GM13976 (cell line): ENCODE measurements around the gene NMUR1.

Experiments used
- DNase-seq: peaks from one replicate; pipeline ENCODE4 v3.0.0; 2012; ENCODE audit warnings: low spot score
- in situ Hi-C: fragments of 300-500 bp; cut with MboI; formaldehyde crosslinking; loops from one replicate; pipeline ENCODE4 v1.12.0; 2022; ENCODE audit warnings: low sequenced_read_pairs, mixed read lengths, inconsistent platforms; ENCODE audit not compliant: unreplicated experiment
- TF ChIP-seq, protein P1 (sequence below): IDR thresholded peaks from 2 replicates; pipeline ENCODE4 v1.5.1; 2012; ENCODE audit warnings: borderline replicate concordance, mild to moderate bottlenecking; ENCODE audit not compliant: insufficient read depth; ENCODE audit errors: extremely low read depth, missing control alignments, control extremely low read depth

NMUR1 gene

GRCh38 chr2:231482806-231483391 lies 47.3 kb downstream of the NMUR1 start:
- in situ Hi-C loops: no loop called here
- peak; percentile 91 for DNase-seq
- TF ChIP-seq, protein P1, sequence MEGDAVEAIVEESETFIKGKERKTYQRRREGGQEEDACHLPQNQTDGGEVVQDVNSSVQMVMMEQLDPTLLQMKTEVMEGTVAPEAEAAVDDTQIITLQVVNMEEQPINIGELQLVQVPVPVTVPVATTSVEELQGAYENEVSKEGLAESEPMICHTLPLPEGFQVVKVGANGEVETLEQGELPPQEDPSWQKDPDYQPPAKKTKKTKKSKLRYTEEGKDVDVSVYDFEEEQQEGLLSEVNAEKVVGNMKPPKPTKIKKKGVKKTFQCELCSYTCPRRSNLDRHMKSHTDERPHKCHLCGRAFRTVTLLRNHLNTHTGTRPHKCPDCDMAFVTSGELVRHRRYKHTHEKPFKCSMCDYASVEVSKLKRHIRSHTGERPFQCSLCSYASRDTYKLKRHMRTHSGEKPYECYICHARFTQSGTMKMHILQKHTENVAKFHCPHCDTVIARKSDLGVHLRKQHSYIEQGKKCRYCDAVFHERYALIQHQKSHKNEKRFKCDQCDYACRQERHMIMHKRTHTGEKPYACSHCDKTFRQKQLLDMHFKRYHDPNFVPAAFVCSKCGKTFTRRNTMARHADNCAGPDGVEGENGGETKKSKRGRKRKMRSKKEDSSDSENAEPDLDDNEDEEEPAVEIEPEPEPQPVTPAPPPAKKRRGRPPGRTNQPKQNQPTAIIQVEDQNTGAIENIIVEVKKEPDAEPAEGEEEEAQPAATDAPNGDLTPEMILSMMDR: peak; percentile 94

DNA sequence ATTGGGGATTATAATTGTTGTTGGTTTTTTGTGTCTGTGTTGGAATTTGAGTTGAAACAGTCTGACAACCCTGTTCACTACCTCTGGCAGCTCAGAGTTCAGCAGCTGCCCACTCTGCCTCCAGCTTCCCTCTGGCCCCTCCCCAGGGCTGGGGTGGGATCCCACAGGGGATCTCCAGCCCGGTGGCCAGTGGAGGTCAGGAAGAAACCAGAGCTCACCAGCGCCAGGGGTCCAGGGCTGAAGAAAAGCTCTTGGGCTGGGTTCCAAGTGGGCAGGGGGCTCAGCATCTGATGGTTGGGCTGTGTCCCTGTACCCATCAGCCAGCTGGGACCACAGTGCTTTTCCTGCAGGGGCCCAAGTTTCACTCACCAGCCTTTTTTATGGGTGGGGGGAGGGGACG lies 49.5 kb downstream of the NMUR1 start:
- no peak for DNase-seq
- in situ Hi-C loops: no loop called here
- TF ChIP-seq, protein P1: no peak

- in situ Hi-C loops: no loop called here
- TF ChIP-seq, protein P1: no peak
- DNase-seq: no peak
Observed at GRCh38 chr2:231479455-231479854, 50.8 kb downstream of the NMUR1 start.

GRCh38 chr2:231476920-231477319 lies 53.3 kb downstream of the NMUR1 start:
- DNase-seq: no peak
- in situ Hi-C loops: no loop called here
- TF ChIP-seq, protein P1: no peak

DNA sequence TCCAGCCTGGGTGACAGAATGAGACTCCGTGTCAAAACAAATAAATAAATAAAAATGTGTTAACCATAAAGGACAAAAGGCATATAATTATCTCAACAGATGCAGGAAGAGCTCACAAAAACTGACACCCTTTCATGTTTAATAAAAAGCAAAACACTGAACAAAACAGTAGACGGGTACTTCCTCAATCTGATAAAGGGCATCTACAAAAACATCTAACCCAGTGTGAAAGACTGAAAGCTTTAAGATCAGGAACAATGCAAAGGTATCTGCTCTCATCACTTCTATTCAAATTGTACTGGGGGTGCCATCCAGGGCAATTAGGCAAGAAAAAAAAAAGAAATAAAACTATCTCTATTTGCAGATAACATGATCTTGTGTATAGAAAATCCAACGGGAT lies 54.3 kb downstream of the NMUR1 start:
- DNase-seq: no peak
- in situ Hi-C loops: no loop called here
- TF ChIP-seq, protein P1: no peak
